HEK293T (cell line): Measurements from ENCODE around the gene CREB3.

Experiments
- ARNT ChIP-seq: fragments of 450-650 bp; IDR thresholded peaks from 2 replicates; pipeline ENCODE4 v1.6.1; 2017; ENCODE audit warnings: mild to moderate bottlenecking
- BHLHE40 ChIP-seq: fragments of 450-650 bp; IDR thresholded peaks from 2 replicates; pipeline ENCODE4 v1.6.1; 2016; ENCODE audit warnings: mild to moderate bottlenecking, moderate library complexity, borderline replicate concordance
- ELF4 ChIP-seq: fragments of 450-650 bp; IDR thresholded peaks from 2 replicates; pipeline ENCODE4 v1.6.1; 2017; ENCODE audit warnings: antibody characterized with exemption
- FOXA1 ChIP-seq: fragments of 450-650 bp; IDR thresholded peaks from 2 replicates; pipeline ENCODE4 v1.6.1; 2016; ENCODE audit warnings: mild to moderate bottlenecking
- FOXK2 ChIP-seq: fragments of 450-650 bp; IDR thresholded peaks from 2 replicates; pipeline ENCODE4 v1.6.1; 2016; ENCODE audit warnings: mild to moderate bottlenecking
- FOXM1 ChIP-seq: fragments of 450-650 bp; IDR thresholded peaks from 2 replicates; pipeline ENCODE4 v1.6.1; 2017; ENCODE audit warnings: mild to moderate bottlenecking, borderline replicate concordance
- L3MBTL2 ChIP-seq: fragments of 450-650 bp; conservative IDR thresholded peaks from 2 replicates; pipeline ENCODE4 v1.6.1; 2016; ENCODE audit warnings: mild to moderate bottlenecking
- LEF1 ChIP-seq: fragments of 450-650 bp; IDR thresholded peaks from 2 replicates; pipeline ENCODE4 v1.6.1; 2017; ENCODE audit warnings: mild to moderate bottlenecking, borderline replicate concordance
- NFRKB ChIP-seq: fragments of 450-650 bp; IDR thresholded peaks from 2 replicates; pipeline ENCODE4 v1.6.1; 2016; ENCODE audit warnings: mild to moderate bottlenecking, moderate library complexity
- PKNOX1 ChIP-seq: fragments of 450-650 bp; IDR thresholded peaks from 2 replicates; pipeline ENCODE4 v1.6.1; 2016
- SP1 ChIP-seq: fragments of 450-650 bp; IDR thresholded peaks from 2 replicates; pipeline ENCODE4 v1.6.1; 2017
- SUZ12 ChIP-seq: fragments of 450-650 bp; IDR thresholded peaks from 2 replicates; pipeline ENCODE4 v1.6.1; 2016; ENCODE audit warnings: mild to moderate bottlenecking
- TARDBP ChIP-seq: fragments of 450-650 bp; IDR thresholded peaks from 2 replicates; pipeline ENCODE4 v1.6.1; 2016
- ZNF384 ChIP-seq: fragments of 450-650 bp; IDR thresholded peaks from 2 replicates; pipeline ENCODE4 v1.6.1; 2016

- no peak for TF ChIP-seq SP1
- TF ChIP-seq L3MBTL2, result no peak
- TF ChIP-seq TARDBP, result no peak
- TF ChIP-seq BHLHE40, result no peak
- no peak for TF ChIP-seq LEF1
- TF ChIP-seq NFRKB, result no peak
- TF ChIP-seq PKNOX1, result no peak
- TF ChIP-seq ELF4, result no peak
- TF ChIP-seq FOXK2, result no peak
- TF ChIP-seq FOXA1, result no peak
- no peak for TF ChIP-seq ARNT
- no peak for TF ChIP-seq SUZ12
- TF ChIP-seq FOXM1, result no peak
- no peak for TF ChIP-seq ZNF384
Measured at GRCh38 chr9:35738186-35738585, 5.7 kb downstream of the CREB3 start.
